Panc1 (cell line): ENCODE data around the gene FOXJ2. TPM values are rescaled to one million over a fixed set of nuclear protein-coding genes. Genes with fewer than 3 reads are reported as not detected.

Experiments
- ATAC-seq: fragments of 200-7000 bp; cut with Tn5 transposase; 2 replicates; pipeline ENCODE4 v1.9.1; 2020; ENCODE audit warnings: mild to moderate bottlenecking, moderate library complexity
- BruUV-seq: library from RNA; stranded (reverse); fragments of 400-500 nt; replicated peaks from 2 replicates; lab custom pipeline; 2021; lab: Mats Ljungman, UMichigan
- CTCF ChIA-PET: fragments of 300-600 bp; sonication (Branson Sonifier 250); formaldehyde crosslinking; loops from one replicate; lab custom pipeline; 2022; ENCODE audit warnings: antibody characterized with exemption; lab: Charles Lee
- POLR2A ChIA-PET: fragments of 300-600 bp; sonication (Branson Sonifier 250); formaldehyde crosslinking; loops from one replicate; lab custom pipeline; 2022; ENCODE audit warnings: antibody characterized with exemption; lab: Charles Lee
- DNase-seq: peaks from one replicate; pipeline ENCODE4 v3.0.0-alpha.2; 2010; ENCODE audit warnings: low read depth, low spot score
- H3K27ac ChIP-seq: 2 replicates; pipeline ENCODE4 v1.5.1; 2011; ENCODE audit warnings: mild to moderate bottlenecking, low read length, inconsistent platforms
- H3K27me3 ChIP-seq: fragments of 200-500 bp; sonication (Bioruptor generic); 2 replicates; pipeline ENCODE4 v1.6.0; 2014; ENCODE audit warnings: low read length, inconsistent platforms; ENCODE audit not compliant: control insufficient read depth, insufficient read depth
- H3K36me3 ChIP-seq: fragments of 200-500 bp; sonication (Bioruptor generic); 2 replicates; pipeline ENCODE4 v1.5.1; 2014; ENCODE audit warnings: inconsistent platforms, mild to moderate bottlenecking, low read length, moderate library complexity; ENCODE audit not compliant: control insufficient read depth, insufficient read depth
- H3K4me1 ChIP-seq: 2 replicates; pipeline ENCODE4 v1.5.1; 2011; ENCODE audit warnings: inconsistent platforms, mild to moderate bottlenecking, low read length, moderate library complexity; ENCODE audit not compliant: control insufficient read depth, insufficient read depth
- H3K4me3 ChIP-seq, 2 experiments: 2 replicates each; pipeline ENCODE4 v1.5.1; 2011 to 2012; ENCODE audit warnings: low read depth in 2 of 2, low read length in 2 of 2, mild to moderate bottlenecking in 2 of 2, inconsistent platforms in 1 of 2, moderate library complexity in 1 of 2
- H3K9me3 ChIP-seq: fragments of 200-500 bp; sonication (Bioruptor generic); 2 replicates; pipeline ENCODE4 v1.5.1; 2014; ENCODE audit warnings: low read depth, mild to moderate bottlenecking, inconsistent platforms, low read length, moderate library complexity; ENCODE audit not compliant: control insufficient read depth, insufficient read depth
- POLR2AphosphoS5 ChIP-seq: IDR thresholded peaks from 2 replicates; pipeline ENCODE4 v1.6.1; 2012; ENCODE audit warnings: mild to moderate bottlenecking, low read depth, low read length, moderate library complexity
- SIN3A ChIP-seq: IDR thresholded peaks from 2 replicates; pipeline ENCODE4 v1.6.1; 2012; ENCODE audit warnings: low read depth, mild to moderate bottlenecking, low read length, moderate library complexity, borderline replicate concordance; ENCODE audit not compliant: insufficient read depth
- TCF7L2 ChIP-seq: IDR thresholded peaks from 2 replicates; pipeline ENCODE4 v1.6.1; 2011; ENCODE audit warnings: mild to moderate bottlenecking, low read depth, low read length, inconsistent platforms
- in situ Hi-C: cut with HindIII; loops from 2 replicates; pipeline ENCODE4 v1.10.0; 2016; ENCODE audit warnings: low sequenced_read_pairs, low pct_unique_long_range_greater_than_20kb
- intact Hi-C: fragments of 100-400 bp; cut with micrococcal nuclease; formaldehyde crosslinking; loops from one replicate; pipeline ENCODE4 v1.10.0; 2022; ENCODE audit not compliant: unreplicated experiment
- total RNA-seq: library from RNA; stranded (reverse); gene quantifications from one replicate; pipeline ENCODE4 v1.2.1, GENCODE V29; 2021; ENCODE audit not compliant: unreplicated experiment
- TF ChIP-seq, protein P1 (sequence below): fragments of 450-650 bp; IDR thresholded peaks from 2 replicates; pipeline ENCODE4 v1.5.1; 2017; ENCODE audit warnings: mild to moderate bottlenecking
- TF ChIP-seq, protein P2 (sequence below), 2 experiments: IDR thresholded peaks; 2 replicates each; pipeline ENCODE4 v1.6.1; 2011 to 2012; ENCODE audit warnings: low read depth in 2 of 2, control low read depth in 1 of 2, low read length in 1 of 2, mild to moderate bottlenecking in 1 of 2, moderate library complexity in 1 of 2; ENCODE audit not compliant: insufficient read depth in 1 of 2

Gene FOXJ2
- total RNA-seq, 1 experiment from 2014 or later: 10.9 TPM

DNA sequence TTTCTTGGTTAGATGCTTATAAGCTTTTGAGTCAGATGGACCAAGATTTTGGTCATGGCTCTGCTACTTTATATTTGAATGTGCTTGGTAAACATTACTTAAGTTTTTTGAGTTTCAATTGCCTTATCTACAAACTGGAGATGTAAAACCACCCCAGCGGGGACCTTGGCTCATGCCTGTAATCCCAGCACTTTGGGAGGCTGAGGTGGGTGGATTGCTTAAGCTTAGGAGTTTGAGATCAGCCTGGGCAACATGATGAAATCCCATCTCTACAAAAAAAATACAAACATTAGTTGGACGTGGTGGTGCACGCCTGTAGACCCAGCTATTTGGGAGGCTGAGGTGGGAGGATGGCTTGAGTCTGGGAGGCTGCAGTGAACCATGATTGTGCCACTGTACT is 60.8 kb downstream of the FOXJ2 start:
- ChIA-PET POLR2A (no interaction called here), CTCF (interaction anchor here (0.9 kb wide), 1 partner anchor 87 kb away, joined by 10 read pairs; no protein-coding TSS in a partner anchor)
- intact Hi-C loops: no loop called here
- Histone ChIP-seq H3K9me3 (no peaks in the 10 kb centered on the region), H3K4me1 (no peaks in the 10 kb centered on the region), H3K36me3 (peaks cover 7% of the 10 kb centered on the region), H3K4me3 (no peak overlapping the region), H3K27ac (no peak overlapping the region), H3K27me3 (no peaks in the 10 kb centered on the region)
- ATAC-seq: no peak
- in situ Hi-C loops: no loop called here
- DNase-seq: no peak
- no peak for TF ChIP-seq SIN3A
- TF ChIP-seq, protein P1, sequence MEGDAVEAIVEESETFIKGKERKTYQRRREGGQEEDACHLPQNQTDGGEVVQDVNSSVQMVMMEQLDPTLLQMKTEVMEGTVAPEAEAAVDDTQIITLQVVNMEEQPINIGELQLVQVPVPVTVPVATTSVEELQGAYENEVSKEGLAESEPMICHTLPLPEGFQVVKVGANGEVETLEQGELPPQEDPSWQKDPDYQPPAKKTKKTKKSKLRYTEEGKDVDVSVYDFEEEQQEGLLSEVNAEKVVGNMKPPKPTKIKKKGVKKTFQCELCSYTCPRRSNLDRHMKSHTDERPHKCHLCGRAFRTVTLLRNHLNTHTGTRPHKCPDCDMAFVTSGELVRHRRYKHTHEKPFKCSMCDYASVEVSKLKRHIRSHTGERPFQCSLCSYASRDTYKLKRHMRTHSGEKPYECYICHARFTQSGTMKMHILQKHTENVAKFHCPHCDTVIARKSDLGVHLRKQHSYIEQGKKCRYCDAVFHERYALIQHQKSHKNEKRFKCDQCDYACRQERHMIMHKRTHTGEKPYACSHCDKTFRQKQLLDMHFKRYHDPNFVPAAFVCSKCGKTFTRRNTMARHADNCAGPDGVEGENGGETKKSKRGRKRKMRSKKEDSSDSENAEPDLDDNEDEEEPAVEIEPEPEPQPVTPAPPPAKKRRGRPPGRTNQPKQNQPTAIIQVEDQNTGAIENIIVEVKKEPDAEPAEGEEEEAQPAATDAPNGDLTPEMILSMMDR: no peak
- TF ChIP-seq, protein P2, sequence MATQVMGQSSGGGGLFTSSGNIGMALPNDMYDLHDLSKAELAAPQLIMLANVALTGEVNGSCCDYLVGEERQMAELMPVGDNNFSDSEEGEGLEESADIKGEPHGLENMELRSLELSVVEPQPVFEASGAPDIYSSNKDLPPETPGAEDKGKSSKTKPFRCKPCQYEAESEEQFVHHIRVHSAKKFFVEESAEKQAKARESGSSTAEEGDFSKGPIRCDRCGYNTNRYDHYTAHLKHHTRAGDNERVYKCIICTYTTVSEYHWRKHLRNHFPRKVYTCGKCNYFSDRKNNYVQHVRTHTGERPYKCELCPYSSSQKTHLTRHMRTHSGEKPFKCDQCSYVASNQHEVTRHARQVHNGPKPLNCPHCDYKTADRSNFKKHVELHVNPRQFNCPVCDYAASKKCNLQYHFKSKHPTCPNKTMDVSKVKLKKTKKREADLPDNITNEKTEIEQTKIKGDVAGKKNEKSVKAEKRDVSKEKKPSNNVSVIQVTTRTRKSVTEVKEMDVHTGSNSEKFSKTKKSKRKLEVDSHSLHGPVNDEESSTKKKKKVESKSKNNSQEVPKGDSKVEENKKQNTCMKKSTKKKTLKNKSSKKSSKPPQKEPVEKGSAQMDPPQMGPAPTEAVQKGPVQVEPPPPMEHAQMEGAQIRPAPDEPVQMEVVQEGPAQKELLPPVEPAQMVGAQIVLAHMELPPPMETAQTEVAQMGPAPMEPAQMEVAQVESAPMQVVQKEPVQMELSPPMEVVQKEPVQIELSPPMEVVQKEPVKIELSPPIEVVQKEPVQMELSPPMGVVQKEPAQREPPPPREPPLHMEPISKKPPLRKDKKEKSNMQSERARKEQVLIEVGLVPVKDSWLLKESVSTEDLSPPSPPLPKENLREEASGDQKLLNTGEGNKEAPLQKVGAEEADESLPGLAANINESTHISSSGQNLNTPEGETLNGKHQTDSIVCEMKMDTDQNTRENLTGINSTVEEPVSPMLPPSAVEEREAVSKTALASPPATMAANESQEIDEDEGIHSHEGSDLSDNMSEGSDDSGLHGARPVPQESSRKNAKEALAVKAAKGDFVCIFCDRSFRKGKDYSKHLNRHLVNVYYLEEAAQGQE (IDR thresholded peaks at IDR 0.05; ENCODE audit: insufficient read depth in 1 of 2, low read depth in 2 of 2, low read length in 1 of 2): no peak
- TF ChIP-seq POLR2AphosphoS5: no peak
- TF ChIP-seq TCF7L2: no peak
- no TSS peak for BruUV-seq

DNA sequence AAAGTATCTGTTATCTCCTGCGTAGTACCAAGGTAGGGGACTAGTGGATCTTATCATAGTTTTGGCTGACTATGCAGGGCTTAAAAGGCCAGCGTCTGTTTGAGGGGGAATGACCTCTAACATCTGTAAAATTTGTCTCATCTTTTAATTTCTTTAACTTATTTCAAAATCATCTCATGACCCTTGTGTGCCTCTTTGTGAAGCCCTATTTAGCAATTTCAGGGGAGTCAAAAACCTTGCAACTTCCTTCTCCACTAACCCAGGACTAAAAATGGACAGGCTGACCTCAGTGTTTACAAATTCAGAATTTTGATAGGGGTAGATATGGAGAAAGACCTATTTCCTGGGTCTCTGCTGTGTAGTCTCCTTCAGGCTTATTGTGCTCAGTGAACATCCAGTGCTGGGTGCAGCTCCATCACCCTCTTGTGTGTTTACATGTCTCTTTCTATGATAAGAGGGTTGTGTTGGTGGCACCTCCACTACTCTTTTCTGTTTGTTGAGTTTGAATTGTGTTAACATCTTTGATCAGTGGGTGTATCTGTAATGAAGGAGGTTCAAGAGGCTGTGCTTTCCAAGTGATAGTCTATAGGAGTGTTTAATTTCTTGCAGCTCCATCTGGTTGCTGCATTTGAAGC is 63.9 kb downstream of the FOXJ2 start:
- in situ Hi-C loops (no loop called here), intact Hi-C loops (no loop called here)
- ChIA-PET POLR2A (no interaction called here), CTCF (no interaction called here)
- peaks cover 7% of the 10 kb centered on the region for H3K36me3 ChIP-seq
- H3K9me3 ChIP-seq: no peaks in the 10 kb centered on the region
- no TSS peak for BruUV-seq
- H3K27ac ChIP-seq: no peak overlapping the region
- no peak overlapping the region for H3K4me3 ChIP-seq
- no peak for TF ChIP-seq SIN3A
- no peak for TF ChIP-seq POLR2AphosphoS5
- no peak for TF ChIP-seq TCF7L2
- TF ChIP-seq, protein P1: no peak
- DNase-seq (no peak), ATAC-seq (no peak)
- no peaks in the 10 kb centered on the region for H3K27me3 ChIP-seq
- H3K4me1 ChIP-seq: no peaks in the 10 kb centered on the region
